PFSK-1 (cell line): Measurements from ENCODE around the gene INAFM1.

Source experiments
- FOXP2 ChIP-seq: optimal IDR thresholded peaks from 2 replicates; pipeline ENCODE3; 2011; ENCODE audit warnings: borderline replicate concordance, control low read depth, inconsistent platforms; ENCODE audit not compliant: insufficient read depth; ENCODE audit errors: extremely low read length, extremely low read depth
- POLR2AphosphoS5 ChIP-seq: IDR thresholded peaks from 2 replicates; pipeline ENCODE4 v1.6.1; 2012; ENCODE audit warnings: low read depth, mild to moderate bottlenecking, control low read depth, low read length, moderate library complexity
- REST ChIP-seq, 2 experiments: IDR thresholded peaks; 2 replicates each; pipeline versions ENCODE4 v1.6.1 to v1.8.0; 2011 to 2012; ENCODE audit warnings: low read depth in 2 of 2, low read length in 2 of 2, control low read depth in 1 of 2, inconsistent platforms in 1 of 2, mild to moderate bottlenecking in 1 of 2, moderate library complexity in 1 of 2; ENCODE audit not compliant: insufficient read depth in 1 of 2
- SIN3A ChIP-seq: IDR thresholded peaks from 2 replicates; pipeline ENCODE4 v1.6.1; 2012; ENCODE audit warnings: mild to moderate bottlenecking, low read length, moderate library complexity, borderline replicate concordance; ENCODE audit not compliant: insufficient read depth
- TAF1 ChIP-seq: IDR thresholded peaks from 2 replicates; pipeline ENCODE4 v1.6.1; 2012; ENCODE audit warnings: low read length, control low read depth, borderline replicate concordance; ENCODE audit not compliant: insufficient read depth

The INAFM1 gene

GRCh38 chr19:47313754-47314295, 39.1 kb downstream of the INAFM1 start:
- TF ChIP-seq FOXP2 (no peak), POLR2AphosphoS5 (no peak), SIN3A (no peak), REST (IDR thresholded peaks at IDR 0.05; ENCODE audit: insufficient read depth in 1 of 2, low read depth in 2 of 2, low read length in 2 of 2) (no peak)

- TF ChIP-seq TAF1: no peak
- TF ChIP-seq FOXP2: peak; percentile 38
- peak; percentile 73; the same call in 1 of the 2 replicates for TF ChIP-seq SIN3A
- TF ChIP-seq REST (IDR thresholded peaks at IDR 0.05; ENCODE audit: insufficient read depth in 1 of 2, low read depth in 2 of 2, low read length in 2 of 2): no peak
- TF ChIP-seq POLR2AphosphoS5: no peak
These were observed 40.6 kb downstream of the INAFM1 start for GRCh38 chr19:47315125-47315821.

GRCh38 chr19:47316513-47316912, 41.8 kb downstream of the INAFM1 start:
- TF ChIP-seq TAF1 (no peak), POLR2AphosphoS5 (no peak), SIN3A (no peak), REST (IDR thresholded peaks at IDR 0.05; ENCODE audit: insufficient read depth in 1 of 2, low read depth in 2 of 2, low read length in 2 of 2) (no peak), FOXP2 (no peak)

GRCh38 chr19:47319923-47320871, 45.5 kb downstream of the INAFM1 start:
- no peak for TF ChIP-seq REST (IDR thresholded peaks at IDR 0.05; ENCODE audit: insufficient read depth in 1 of 2, low read depth in 2 of 2, low read length in 2 of 2)
